GM21825 (cell line): ENCODE results near the gene RPGRIP1.
"Not testable (repeated sequence)": the region's sequence is repeated elsewhere in the genome, so short reads cannot be mapped to it uniquely, and the experiment has no call there.

Experiments
- ATAC-seq: cut with Tn5 transposase; IDR thresholded peaks from one replicate; pipeline ENCODE4 v1.9.1; 2021; ENCODE audit warnings: mild to moderate bottlenecking, moderate library complexity; ENCODE audit not compliant: unreplicated experiment

RPGRIP1 gene

GRCh38 chr14:21279783-21280182, at the start of gene RPGRIP1:
RPGRIP1 (plus strand) TSS chr14:21280083; CDS start chr14:21287977, 7,894 bp downstream.
- ATAC-seq: no peak

GRCh38 chr14:21231020-21231652, 48.7 kb upstream of the RPGRIP1 start:
- ATAC-seq: no peak

- no peak for ATAC-seq
Measured at GRCh38 chr14:21233457-21234076, 46.3 kb upstream of the RPGRIP1 start.

GRCh38 chr14:21234112-21234511, 45.8 kb upstream of the RPGRIP1 start:
- no peak for ATAC-seq

GRCh38 chr14:21236948-21237797, 42.7 kb upstream of the RPGRIP1 start:
- ATAC-seq: no peak

- ATAC-seq: no peak
Measured at GRCh38 chr14:21238823-21239518, 40.9 kb upstream of the RPGRIP1 start.

- ATAC-seq: no peak
Measured at GRCh38 chr14:21240417-21240816, 39.5 kb upstream of the RPGRIP1 start.

GRCh38 chr14:21241218-21241819, 38.6 kb upstream of the RPGRIP1 start:
- no peak for ATAC-seq

- ATAC-seq: no peak
Measured at GRCh38 chr14:21244544-21244943, 35.3 kb upstream of the RPGRIP1 start.

GRCh38 chr14:21245813-21246212, 34.1 kb upstream of the RPGRIP1 start:
- no peak for ATAC-seq

- no peak for ATAC-seq
Measured at GRCh38 chr14:21248338-21248737, 31.5 kb upstream of the RPGRIP1 start.

GRCh38 chr14:21248739-21249411, 31.0 kb upstream of the RPGRIP1 start:
- no peak for ATAC-seq

GRCh38 chr14:21251215-21251614, 28.7 kb upstream of the RPGRIP1 start:
- no peak for ATAC-seq

- ATAC-seq: no peak
Measured at GRCh38 chr14:21252149-21252548, 27.7 kb upstream of the RPGRIP1 start.

- ATAC-seq: no peak
Measured at GRCh38 chr14:21255385-21256101, 24.3 kb upstream of the RPGRIP1 start.

GRCh38 chr14:21256102-21256447, 23.8 kb upstream of the RPGRIP1 start:
- not testable (repeated sequence) for ATAC-seq

- ATAC-seq: no peak
Measured at GRCh38 chr14:21256539-21257393, 23.1 kb upstream of the RPGRIP1 start.

GRCh38 chr14:21257394-21257909, 22.4 kb upstream of the RPGRIP1 start:
- no peak for ATAC-seq
